ENCODE measurements around the gene TARS3.
A peak's percentile ranks its signal among the peaks of the same experiment; 100 is the strongest.
"Not testable (repeated sequence)": the region's sequence is repeated elsewhere in the genome, so short reads cannot be mapped to it uniquely, and the experiment has no call there.

The TARS3 gene

DNA sequence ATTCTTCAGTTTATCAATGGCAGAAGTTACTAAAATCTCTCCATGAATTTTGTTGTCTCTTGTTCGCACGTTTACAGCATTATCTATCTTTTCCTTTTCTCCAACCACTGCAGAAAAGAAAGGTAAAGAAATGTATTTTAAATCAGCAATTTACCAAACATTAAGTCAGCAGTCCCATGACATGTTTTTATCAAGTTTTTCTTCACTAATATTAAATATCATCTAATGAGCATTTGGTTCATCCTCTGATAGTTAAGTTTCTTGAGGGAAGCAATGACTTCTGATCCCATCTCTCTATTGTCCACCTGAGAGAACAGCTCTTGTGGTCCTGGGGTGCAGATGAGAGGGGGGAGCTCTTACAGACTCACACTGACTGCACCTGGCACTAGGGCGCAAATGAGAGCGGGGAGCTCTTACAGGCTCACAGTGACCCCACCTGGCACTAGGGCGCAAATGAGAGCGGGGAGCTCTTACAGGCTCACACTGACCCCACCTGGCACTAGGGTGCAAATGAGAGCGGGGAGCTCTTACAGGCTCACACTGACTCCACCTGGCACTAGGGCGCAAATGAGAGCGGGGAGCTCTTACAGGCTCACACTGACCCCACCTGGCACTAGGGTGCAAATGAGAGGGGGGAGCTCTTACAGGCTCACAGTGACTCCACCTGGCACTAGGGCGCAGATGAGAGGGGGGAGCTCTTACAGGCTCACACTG lies 69.5 kb downstream of the TARS3 start:
- DNase-seq (ENCODE audit: low read depth in 2 of 2): not testable (repeated sequence)

GRCh38 chr15:101654171-101654570 lies 70.1 kb downstream of the TARS3 start:
- no peak for DNase-seq (ENCODE audit: low read depth in 2 of 2)

GRCh38 chr15:101652786-101653430 lies 71.4 kb downstream of the TARS3 start:
- peak in 1 of 2 donors; percentile 11 for DNase-seq (ENCODE audit: low read depth in 2 of 2)

- peak; percentile 81 to 94 for DNase-seq (ENCODE audit: low read depth in 2 of 2)
Observed at GRCh38 chr15:101652098-101652785, 72.0 kb downstream of the TARS3 start, which contains the start of gene TM2D3. TM2D3 (minus strand) TSS chr15:101652381; CDS start chr15:101652361, 20 bp downstream.

DNA sequence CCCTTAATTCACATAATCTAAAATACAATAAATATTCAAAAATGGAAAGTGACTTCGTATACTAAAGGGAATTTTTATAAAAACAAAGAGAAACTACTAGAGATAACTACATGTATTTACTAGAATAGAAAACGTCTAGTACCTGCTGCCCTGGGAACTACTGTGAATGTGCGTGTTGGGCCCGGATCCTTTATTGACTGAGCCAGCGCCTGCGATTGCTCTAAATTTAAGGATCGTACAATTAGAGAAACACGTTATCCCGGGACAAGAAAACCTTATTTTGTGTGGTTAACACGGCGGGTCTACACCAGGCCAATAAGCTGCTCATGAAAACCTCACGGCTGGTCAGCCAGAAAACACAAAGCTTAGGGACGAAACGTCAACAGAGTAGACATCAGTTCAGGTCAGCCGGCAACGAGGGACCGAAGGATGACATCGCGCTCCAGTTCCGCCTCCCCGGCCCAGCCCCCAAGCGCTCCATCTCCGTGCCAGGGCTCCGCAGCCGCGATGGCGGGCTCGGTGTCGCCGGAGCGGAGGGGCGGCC lies 72.6 kb downstream of the TARS3 start:
- no peak for DNase-seq (ENCODE audit: low read depth in 2 of 2)

DNA sequence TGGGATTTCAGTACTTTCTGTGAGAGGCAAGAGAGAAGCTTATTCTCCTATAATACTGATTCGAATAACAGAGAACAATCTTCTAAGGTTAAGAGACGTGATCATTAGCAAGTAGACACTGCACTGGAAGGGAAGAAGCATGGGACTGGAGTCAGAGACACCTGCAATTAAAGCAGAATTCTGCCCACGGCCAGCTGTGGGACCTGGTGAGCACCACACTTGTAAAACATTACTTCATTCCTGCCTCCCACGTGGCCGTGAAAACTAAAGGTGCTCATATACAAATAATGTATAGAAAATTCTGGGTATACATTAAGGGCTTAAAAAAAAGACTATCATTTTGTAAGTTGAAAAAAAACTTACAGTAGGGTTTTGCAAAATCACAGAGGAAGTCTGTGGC lies 74.1 kb downstream of the TARS3 start:
- DNase-seq (ENCODE audit: low read depth in 2 of 2): no peak

DNA sequence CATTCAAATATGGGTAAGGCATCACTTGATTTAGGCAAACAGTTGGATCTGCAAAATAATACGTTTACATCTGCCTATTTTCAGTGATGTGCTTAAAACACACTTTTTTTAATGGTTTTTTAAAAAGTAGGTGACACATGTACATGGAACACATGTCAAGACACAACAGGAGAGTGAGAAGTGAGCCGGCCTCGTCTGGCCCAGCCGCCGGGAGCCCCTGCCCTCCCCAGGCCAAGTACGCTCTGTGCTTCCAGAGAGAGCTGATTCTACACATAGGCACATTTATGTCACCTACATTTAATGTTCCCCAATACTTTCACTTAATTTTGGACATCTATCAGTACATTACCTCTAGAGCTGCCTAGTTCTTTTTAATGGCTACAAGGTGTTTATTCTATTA lies 75.9 kb downstream of the TARS3 start:
- no peak for DNase-seq (ENCODE audit: low read depth in 2 of 2)

GRCh38 chr15:101647251-101647650 lies 77.0 kb downstream of the TARS3 start:
- no peak for DNase-seq (ENCODE audit: low read depth in 2 of 2)

- no peak for DNase-seq (ENCODE audit: low read depth in 2 of 2)
Observed at GRCh38 chr15:101646672-101647071, 77.6 kb downstream of the TARS3 start.

DNA sequence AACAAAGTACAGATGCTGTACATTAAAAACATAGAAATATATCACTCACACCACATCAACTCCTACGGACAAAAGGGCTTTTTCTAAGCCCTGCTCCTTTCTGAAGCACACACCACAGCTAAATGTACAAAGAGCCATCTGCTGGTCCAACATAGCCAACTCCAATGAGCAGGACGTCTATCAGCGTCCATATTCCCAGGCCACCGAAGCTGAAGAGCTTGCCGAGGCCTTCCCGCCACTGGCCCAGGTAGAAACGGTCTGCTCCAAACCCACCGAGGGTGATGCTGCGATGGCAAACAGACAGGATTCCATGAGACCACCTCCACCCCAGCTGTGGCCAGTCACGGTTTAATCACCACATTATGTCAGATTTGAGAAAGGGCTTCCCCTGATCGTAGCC lies 81.9 kb downstream of the TARS3 start:
- no peak for DNase-seq (ENCODE audit: low read depth in 2 of 2)

DNA sequence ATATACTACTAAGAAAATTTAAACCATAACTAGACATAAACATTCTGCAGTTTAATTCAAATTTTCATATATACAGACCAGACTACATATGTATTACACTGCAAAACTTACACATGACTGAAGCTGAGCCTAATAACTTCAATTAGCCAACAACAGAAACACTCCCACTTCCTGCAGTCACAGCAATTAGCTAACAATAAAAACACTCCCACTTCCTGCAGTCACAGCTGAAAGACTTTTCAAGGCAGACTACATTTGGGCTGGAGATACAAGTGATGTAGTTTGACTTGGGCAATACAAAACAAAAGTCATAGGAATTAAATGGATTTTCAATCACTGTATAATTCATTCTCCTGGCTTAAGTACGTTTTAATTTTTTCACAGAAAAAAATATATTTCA lies 82.4 kb downstream of the TARS3 start:
- no peak for DNase-seq (ENCODE audit: low read depth in 2 of 2)

DNA sequence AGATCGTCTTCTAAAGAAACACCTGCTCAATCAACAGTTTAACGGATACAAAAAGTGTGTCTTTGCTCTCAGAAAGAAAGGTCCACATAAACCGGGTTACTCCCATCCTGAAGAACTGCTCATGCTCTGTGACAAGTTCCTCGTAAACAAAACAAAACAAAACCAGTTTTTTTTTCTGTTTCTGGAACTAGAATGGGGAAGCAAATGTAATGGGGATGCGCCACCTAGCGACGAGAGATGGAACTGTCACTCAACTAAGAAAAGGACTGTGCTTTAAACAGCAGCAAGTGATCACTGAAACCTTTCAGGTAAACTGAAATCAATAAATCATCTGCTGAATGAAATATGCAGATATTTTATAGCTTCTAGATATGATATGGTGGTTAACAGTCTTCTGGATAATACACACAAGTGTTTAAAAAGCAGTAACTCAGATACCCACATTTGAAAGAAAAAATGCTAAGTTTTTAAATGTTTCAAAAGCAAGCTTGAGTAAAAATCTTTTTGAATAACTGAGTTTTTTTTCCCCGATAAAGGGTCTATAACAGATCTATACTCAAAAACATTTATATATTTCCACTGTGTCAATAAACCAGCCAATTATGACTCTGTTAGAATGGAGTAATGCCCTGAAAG lies 83.0 kb downstream of the TARS3 start:
- peak; percentile 45 to 58 for DNase-seq (ENCODE audit: low read depth in 2 of 2)

DNA sequence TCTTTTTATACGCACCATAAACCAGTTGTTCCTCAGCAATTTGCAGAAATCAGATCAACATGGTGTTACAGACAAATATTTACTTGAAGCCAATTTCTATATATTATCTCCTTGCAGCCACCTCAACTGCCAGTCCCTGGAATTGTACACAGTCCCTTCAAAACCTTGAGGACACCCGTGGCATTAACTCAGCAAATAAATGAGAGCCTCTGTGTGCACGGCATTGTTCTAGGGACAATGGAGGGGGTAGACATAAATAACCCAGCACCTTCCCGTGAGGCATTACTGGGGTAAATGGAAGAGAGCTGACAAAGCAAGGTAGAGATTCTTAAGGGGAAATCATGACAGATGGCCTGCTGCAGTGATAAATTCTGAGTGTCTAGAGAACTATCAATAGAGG lies 84.6 kb downstream of the TARS3 start:
- DNase-seq (ENCODE audit: low read depth in 2 of 2): no peak

DNA sequence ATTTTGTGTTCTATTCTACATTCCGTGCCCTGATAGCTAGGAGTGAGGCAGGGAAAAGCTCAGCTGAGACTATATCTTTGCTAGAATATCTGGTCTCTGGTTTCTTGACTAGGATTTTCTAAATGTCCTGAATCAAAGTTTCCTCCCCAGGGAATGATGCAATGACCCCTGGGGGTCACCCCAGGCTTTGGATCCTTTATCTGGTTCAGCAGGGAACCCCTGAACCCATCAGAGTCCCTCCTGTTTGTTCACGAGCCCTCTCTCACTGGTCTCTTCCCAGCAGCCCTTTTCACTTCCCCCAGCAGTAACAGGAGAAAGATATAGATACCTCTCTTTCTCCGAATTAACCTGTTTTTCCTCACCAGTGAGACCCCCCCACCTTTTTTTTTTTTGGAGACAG lies 86.4 kb downstream of the TARS3 start:
- no peak for DNase-seq (ENCODE audit: low read depth in 2 of 2)

DNA sequence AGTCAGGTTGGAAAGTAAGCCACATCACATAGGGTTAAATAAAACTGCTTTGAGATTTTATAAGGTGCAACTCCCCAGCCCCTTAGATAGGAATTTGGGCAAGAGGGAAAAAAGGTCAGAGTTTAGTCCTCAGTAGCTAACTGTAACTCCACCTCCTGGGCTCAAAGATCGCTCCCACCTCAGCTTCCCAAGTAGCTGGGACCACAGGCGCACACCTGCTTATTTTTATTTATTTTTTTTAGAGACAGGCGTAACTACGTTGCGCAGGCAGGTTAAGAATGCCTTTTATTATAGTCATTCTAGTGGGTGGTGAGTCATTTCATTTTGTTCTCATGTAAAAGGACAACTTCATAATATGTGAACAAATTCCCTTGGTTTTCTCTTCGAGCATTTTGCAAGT lies 86.8 kb downstream of the TARS3 start:
- DNase-seq (ENCODE audit: low read depth in 2 of 2): no peak

- DNase-seq (ENCODE audit: low read depth in 2 of 2): no peak
Observed at GRCh38 chr15:101637038-101637437, 87.2 kb downstream of the TARS3 start.

GRCh38 chr15:101635944-101636727 lies 88.1 kb downstream of the TARS3 start:
- DNase-seq (ENCODE audit: low read depth in 2 of 2): no peak

DNA sequence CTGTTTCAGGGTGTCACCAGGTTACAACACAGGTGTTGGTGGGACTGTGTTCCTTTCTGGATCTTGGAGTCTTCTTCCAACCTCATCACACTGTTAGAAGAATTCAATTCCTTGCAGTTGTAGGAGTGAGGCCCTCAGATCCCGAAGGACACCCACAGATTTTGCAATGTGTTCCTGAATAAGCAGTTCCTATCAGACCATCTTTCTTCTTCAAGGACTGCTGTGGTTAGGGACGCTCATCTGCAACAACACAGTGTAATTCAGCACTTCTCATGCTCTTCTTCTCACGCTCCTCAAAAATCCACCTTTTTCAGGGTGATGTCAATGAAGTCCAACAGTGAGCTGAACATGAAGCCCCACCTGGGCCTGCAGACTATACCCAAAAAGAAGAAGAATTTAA lies 90.9 kb downstream of the TARS3 start:
- DNase-seq (ENCODE audit: low read depth in 2 of 2): no peak

DNA sequence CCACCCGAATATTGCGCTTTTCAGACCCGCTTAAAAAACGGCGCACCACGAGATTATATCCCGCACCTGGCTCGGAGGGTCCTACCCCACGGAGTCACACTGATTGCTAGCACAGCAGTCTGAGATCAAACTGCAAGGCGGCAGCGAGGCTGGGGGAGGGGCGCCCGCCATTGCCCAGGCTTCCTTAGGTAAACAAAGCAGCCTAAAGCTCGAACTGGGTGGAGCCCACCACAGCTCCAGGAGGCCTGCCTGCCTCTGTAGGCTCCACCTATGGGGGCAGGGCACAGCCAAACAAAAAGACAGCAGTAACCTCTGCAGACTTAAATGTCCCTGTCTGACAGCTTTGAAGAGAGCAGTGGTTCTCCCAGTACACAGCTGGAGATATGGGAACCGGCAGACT lies 97.5 kb downstream of the TARS3 start:
- DNase-seq (ENCODE audit: low read depth in 2 of 2): not testable (repeated sequence)

GRCh38 chr15:101625980-101626379 lies 98.3 kb downstream of the TARS3 start:
- DNase-seq (ENCODE audit: low read depth in 2 of 2): no peak

DNA sequence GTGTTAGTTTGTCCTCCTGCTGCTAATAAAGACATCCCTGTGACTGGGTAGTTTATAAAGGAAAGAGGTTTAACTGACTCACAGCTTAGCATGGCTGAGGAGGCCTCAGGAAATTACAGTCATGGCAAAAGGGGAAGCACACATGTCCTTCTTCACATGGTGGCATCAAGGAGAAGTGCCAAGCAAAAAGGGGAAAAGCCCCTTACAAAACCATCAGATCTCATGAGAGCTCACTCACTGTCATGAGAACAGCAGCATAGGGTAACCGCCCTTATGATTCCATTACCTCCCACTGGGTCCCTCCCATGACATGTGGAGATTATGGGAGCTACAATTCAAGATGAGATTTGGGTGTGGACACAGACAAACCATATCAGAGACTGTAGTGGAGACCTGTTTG lies 99.1 kb downstream of the TARS3 start:
- DNase-seq (ENCODE audit: low read depth in 2 of 2): no peak
